Neural crest cell (in vitro differentiated cells): ENCODE measurements around the gene S100A10. TPM values are rescaled to one million over a fixed set of nuclear protein-coding genes. Genes with fewer than 3 reads are reported as not detected.

Experiments used
- DNase-seq: peaks from one replicate; pipeline ENCODE4 v3.0.0; 2021; ENCODE audit warnings: low read depth, mixed read lengths, low spot score
- H3K27ac Mint-ChIP-seq: one replicate; pipeline ENCODE4 v1.8.0; 2021; ENCODE audit warnings: mild to moderate bottlenecking, mixed read lengths; ENCODE audit not compliant: unreplicated experiment
- H3K27me3 Mint-ChIP-seq: 2 replicates; pipeline ENCODE4 v1.8.0; 2021; ENCODE audit warnings: low read depth, mild to moderate bottlenecking, mixed read lengths
- H3K36me3 Mint-ChIP-seq: 2 replicates; pipeline ENCODE4 v1.8.0; 2021; ENCODE audit warnings: low read depth, mild to moderate bottlenecking, mixed read lengths
- H3K4me1 Mint-ChIP-seq: 2 replicates; pipeline ENCODE4 v1.8.0; 2021; ENCODE audit warnings: mixed read lengths
- H3K4me3 Mint-ChIP-seq: one replicate; pipeline ENCODE4 v1.8.0; 2021; ENCODE audit warnings: mild to moderate bottlenecking, mixed read lengths
- H3K9me3 Mint-ChIP-seq: 2 replicates; pipeline ENCODE4 v1.8.0; 2021; ENCODE audit warnings: mixed read lengths
- CTCF ChIP-seq: fragments of 200-600 bp; sonication (generic); conservative IDR thresholded peaks from 2 replicates; pipeline ENCODE4 v1.5.0; 2021; ENCODE audit warnings: antibody characterized with exemption, mild to moderate bottlenecking
- total RNA-seq: library from RNA; stranded (reverse); gene quantifications from 2 replicates; pipeline ENCODE4 v1.2.1, GENCODE V29; 2021

S100A10 gene
- total RNA-seq, 1 donor from 2014 or later, result 44.8 TPM

GRCh38 chr1:151990856-151991198 lies 2.8 kb downstream of the S100A10 start:
- no peak overlapping the region for H3K27ac Mint-ChIP-seq
- peaks cover 27% of the 10 kb centered on the region for H3K4me1 Mint-ChIP-seq
- no peak for DNase-seq
- peaks cover 68% of the 10 kb centered on the region for H3K27me3 Mint-ChIP-seq
- no peak for TF ChIP-seq CTCF
- no peak overlapping the region for H3K4me3 Mint-ChIP-seq
- H3K36me3 Mint-ChIP-seq, result no peaks in the 10 kb centered on the region
- H3K9me3 Mint-ChIP-seq, result no peaks in the 10 kb centered on the region

DNA sequence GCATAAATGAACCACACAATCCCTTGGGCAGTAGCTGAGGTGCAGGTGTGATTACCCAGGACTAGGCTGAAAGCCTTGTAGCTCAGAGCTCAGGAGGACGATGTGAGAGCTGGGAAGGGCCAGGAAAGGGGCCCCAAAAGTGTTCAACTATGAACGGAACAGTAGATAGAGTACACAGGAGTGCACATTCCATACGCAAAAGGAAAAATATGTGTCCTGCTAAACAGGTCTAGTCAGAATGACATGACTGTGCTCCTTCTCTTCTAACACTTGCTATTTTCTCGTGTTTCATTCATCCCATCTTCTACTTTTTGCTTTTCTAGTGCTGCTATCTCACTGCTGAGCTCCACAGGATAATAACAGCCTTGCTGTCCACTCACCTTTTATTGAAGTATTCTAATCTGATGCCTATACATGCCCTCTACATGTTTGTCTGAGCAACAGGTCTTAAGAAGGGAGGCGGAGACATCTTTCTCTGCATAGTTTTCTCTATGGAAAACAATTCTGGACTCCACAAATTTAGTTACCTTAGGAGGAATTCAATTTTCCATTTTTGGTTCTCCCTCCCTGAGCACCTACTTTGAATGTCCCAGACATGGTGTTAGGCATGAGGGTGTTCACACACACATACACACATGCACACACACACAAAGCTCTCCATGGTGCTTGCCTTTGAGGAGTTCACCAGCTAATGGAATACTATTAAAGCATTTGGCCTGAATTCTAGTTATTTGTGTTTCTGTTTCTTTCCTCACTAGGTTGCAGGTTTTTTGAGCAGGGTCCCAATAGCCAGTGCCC lies 3.4 kb downstream of the S100A10 start:
- H3K27ac Mint-ChIP-seq, result no peak overlapping the region

DNA sequence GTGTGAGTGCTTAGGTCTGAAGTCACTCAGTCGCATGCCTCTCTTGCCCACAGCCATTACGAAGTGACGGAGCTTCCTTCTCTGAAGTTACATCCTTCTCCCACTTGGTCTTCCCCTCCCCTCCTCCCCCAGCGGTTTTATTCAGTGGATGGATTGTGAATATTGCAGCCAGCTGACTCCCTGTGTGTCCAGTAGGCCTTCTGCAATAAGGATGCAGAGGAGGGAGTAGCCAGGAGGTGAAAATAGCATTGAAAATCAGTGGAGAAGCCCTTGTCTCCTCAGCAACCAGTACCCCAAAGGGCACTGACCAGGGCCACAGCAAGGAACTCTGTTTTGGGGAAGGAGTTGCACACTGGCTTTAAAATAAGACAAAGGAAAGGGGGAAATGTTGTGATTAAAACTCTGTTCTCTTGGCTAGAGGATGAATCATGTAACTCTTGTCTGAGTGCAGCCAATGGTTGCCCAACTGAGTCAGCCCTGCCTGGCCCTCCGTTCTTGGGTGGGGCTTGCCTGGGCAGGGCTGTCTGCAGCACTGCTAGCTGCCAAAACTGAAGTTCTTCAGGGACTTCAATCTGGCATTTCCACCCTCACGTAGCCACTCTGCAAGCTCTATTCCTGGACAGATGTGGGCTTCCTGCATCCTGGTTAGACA lies 4.3 kb downstream of the S100A10 start:
- no peaks in the 10 kb centered on the region for H3K36me3 Mint-ChIP-seq
- TF ChIP-seq CTCF, result no peak
- DNase-seq, result no peak
- H3K4me3 Mint-ChIP-seq, result no peak overlapping the region
- peaks cover 30% of the 10 kb centered on the region for H3K4me1 Mint-ChIP-seq
- no peaks in the 10 kb centered on the region for H3K9me3 Mint-ChIP-seq
- H3K27ac Mint-ChIP-seq, result no peak overlapping the region
- H3K27me3 Mint-ChIP-seq, result peaks cover 58% of the 10 kb centered on the region

More for the DNA sequence above, 3.4 kb downstream of the S100A10 start:
- no peak for DNase-seq
- Mint-ChIP-seq H3K36me3 (no peaks in the 10 kb centered on the region), H3K4me1 (peaks cover 26% of the 10 kb centered on the region), H3K4me3 (no peak overlapping the region), H3K9me3 (no peaks in the 10 kb centered on the region), H3K27me3 (peaks cover 65% of the 10 kb centered on the region)
- no peak for TF ChIP-seq CTCF

DNA sequence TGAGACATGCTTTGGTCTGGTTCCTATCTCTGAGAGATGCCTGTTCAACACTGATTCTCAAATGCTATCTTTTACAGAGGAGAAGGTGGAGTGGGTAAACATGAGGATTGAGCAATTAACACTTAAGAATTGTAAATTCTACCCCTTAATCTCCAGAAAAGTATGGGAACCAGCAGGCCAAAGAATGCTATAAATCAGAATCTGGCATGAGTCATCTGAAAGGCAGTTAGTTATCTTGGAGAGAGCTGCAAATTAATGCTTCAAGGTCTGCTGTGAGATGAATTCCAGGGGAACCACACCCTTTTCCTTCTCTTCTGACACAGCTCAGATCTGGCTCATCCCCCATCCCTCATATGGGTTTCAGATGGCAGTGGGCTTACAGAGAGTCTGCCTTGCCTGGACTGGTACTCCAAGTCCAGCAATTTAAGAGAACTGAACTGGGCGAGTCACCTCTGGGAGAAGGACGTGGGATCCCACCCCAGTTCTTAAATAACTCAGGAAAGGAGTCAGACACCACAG lies 5.2 kb downstream of the S100A10 start:
- H3K4me3 Mint-ChIP-seq, result no peak overlapping the region
- no peaks in the 10 kb centered on the region for H3K36me3 Mint-ChIP-seq
- no peak for DNase-seq
- TF ChIP-seq CTCF, result no peak
- no peak overlapping the region for H3K27ac Mint-ChIP-seq
- no peaks in the 10 kb centered on the region for H3K9me3 Mint-ChIP-seq
- H3K27me3 Mint-ChIP-seq, result peaks cover 52% of the 10 kb centered on the region
- H3K4me1 Mint-ChIP-seq, result peaks cover 38% of the 10 kb centered on the region

DNA sequence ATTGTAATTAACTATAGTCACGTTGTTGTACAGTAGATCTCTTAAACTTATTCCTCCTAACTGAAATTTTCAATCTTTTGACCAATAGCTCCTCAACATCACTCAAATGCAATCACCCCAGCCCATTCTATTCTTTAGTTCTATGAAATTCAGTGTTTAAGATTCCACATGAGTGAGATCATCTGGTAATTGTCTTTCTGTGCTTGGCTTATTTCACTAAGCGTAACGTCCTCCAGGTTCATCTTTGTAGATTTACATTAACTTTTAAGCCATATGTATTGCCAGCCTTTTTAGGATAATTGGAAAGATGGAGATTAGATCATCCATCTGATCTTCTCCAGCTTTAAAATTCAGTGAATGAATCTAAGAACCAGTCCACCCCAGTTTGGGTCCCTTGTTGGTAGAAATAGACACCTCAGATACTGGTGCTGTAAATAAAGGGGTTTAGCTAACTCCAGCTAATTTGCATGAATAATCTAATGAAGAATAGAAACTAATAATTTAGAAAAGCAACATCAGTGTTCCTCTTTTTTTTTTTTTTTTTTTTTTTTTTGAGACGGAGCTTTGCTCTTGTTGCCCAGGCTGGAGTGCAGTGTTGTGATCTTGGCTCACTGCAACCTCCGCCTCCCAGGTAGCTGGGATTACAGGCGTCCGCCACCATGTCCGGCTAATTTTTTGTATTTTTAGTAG lies 7.0 kb downstream of the S100A10 start:
- Mint-ChIP-seq H3K4me3 (no peak overlapping the region), H3K27me3 (peaks cover 36% of the 10 kb centered on the region), H3K4me1 (peaks cover 33% of the 10 kb centered on the region), H3K36me3 (no peaks in the 10 kb centered on the region), H3K27ac (no peak overlapping the region), H3K9me3 (no peaks in the 10 kb centered on the region)
- TF ChIP-seq CTCF, result no peak
- DNase-seq, result no peak
